Neural cell (in vitro differentiated cells): ENCODE results near the gene CAPZA2. TPM values are rescaled to one million over a fixed set of nuclear protein-coding genes. Genes with fewer than 3 reads are reported as not detected.

ENCODE experiments used
- H2AFZ ChIP-seq: fragments of 200-600, 300-800 bp; sonication (generic), shearing (Covaris generic); 2 replicates; pipeline ENCODE4 v1.6.0; 2014; ENCODE audit warnings: low read depth, mild to moderate bottlenecking, antibody characterized with exemption, low read length, moderate library complexity
- H3F3A ChIP-seq: fragments of 200-600 bp; shearing (Covaris generic); 2 replicates; pipeline ENCODE4 v1.6.1; 2016; ENCODE audit warnings: mild to moderate bottlenecking, moderate library complexity, mixed read lengths, antibody characterized with exemption, low read length; ENCODE audit not compliant: insufficient read depth, poor library complexity, severe bottlenecking
- H3K27ac ChIP-seq: fragments of 200-600, 300-800 bp; sonication (generic), shearing (Covaris generic); 2 replicates; pipeline ENCODE4 v1.5.1; 2014; ENCODE audit warnings: mild to moderate bottlenecking, low read length, moderate library complexity
- H3K27me3 ChIP-seq: fragments of 300-800, 200-600 bp; sonication (generic), shearing (Covaris generic); 2 replicates; pipeline ENCODE4 v1.6.0; 2014; ENCODE audit warnings: mild to moderate bottlenecking, low read depth, low read length, moderate library complexity; ENCODE audit not compliant: insufficient read depth
- H3K36me3 ChIP-seq: fragments of 300-800, 200-600 bp; sonication (generic), shearing (Covaris generic); 2 replicates; pipeline ENCODE4 v1.5.1; 2014; ENCODE audit warnings: mild to moderate bottlenecking, antibody characterized with exemption, low read length, moderate library complexity; ENCODE audit not compliant: insufficient read depth
- H3K4me2 ChIP-seq: fragments of 300-800, 200-600 bp; sonication (generic), shearing (Covaris generic); 2 replicates; pipeline ENCODE4 v1.6.0; 2014; ENCODE audit warnings: mild to moderate bottlenecking, low read length
- H3K4me3 ChIP-seq: fragments of 300-800, 200-600 bp; sonication (generic), shearing (Covaris generic); 2 replicates; pipeline ENCODE4 v1.5.1; 2014; ENCODE audit warnings: mild to moderate bottlenecking, low read length, moderate library complexity
- H3K79me2 ChIP-seq: fragments of 200-600 bp; shearing (Covaris generic); replicated peaks from 2 replicates; pipeline ENCODE4 v1.6.0; 2014; ENCODE audit warnings: mild to moderate bottlenecking, low read length, moderate library complexity; ENCODE audit not compliant: insufficient read depth
- H3K9ac ChIP-seq: fragments of 300-800, 200-600 bp; sonication (generic), shearing (Covaris generic); 2 replicates; pipeline ENCODE4 v1.6.1; 2016; ENCODE audit warnings: mild to moderate bottlenecking, low read length, mixed read lengths
- H3K9me2 ChIP-seq: fragments of 200-600 bp; shearing (Covaris generic); 2 replicates; pipeline ENCODE4 v1.6.1; 2016; ENCODE audit warnings: mild to moderate bottlenecking, low read length, mixed read lengths; ENCODE audit not compliant: insufficient read depth
- H3K9me3 ChIP-seq: fragments of 200-600, 300-800 bp; sonication (generic), shearing (Covaris generic); 2 replicates; pipeline ENCODE4 v1.6.1; 2016; ENCODE audit warnings: mild to moderate bottlenecking, mixed run types, low read length, moderate library complexity, mixed read lengths
- H4K20me1 ChIP-seq: fragments of 200-600 bp; shearing (Covaris generic); 2 replicates; pipeline ENCODE4 v1.6.1; 2016; ENCODE audit warnings: mild to moderate bottlenecking, mixed run types; ENCODE audit not compliant: insufficient read depth
- CTCF ChIP-seq: fragments of 450-650 bp; IDR thresholded peaks from 2 replicates; pipeline ENCODE4 v1.5.1; 2014; ENCODE audit warnings: antibody characterized with exemption, mild to moderate bottlenecking, moderate library complexity; ENCODE audit not compliant: poor library complexity, severe bottlenecking
- EP300 ChIP-seq: fragments of 450-650 bp; conservative IDR thresholded peaks from 2 replicates; pipeline ENCODE4 v1.6.1; 2014; ENCODE audit warnings: antibody characterized with exemption, mild to moderate bottlenecking, moderate library complexity; ENCODE audit not compliant: poor library complexity, severe bottlenecking
- EZH2 ChIP-seq: fragments of 200-600, 300-800 bp; shearing (Covaris generic), sonication (generic); IDR thresholded peaks from 2 replicates; pipeline ENCODE4 v1.6.1; 2014; ENCODE audit warnings: antibody characterized with exemption, low read length, borderline replicate concordance, mild to moderate bottlenecking; ENCODE audit not compliant: insufficient read depth, poor library complexity, severe bottlenecking
- MXI1 ChIP-seq: fragments of 450-650 bp; conservative IDR thresholded peaks from 2 replicates; pipeline ENCODE4 v1.6.1; 2014; ENCODE audit warnings: antibody characterized with exemption, mild to moderate bottlenecking; ENCODE audit not compliant: poor library complexity, severe bottlenecking
- POLR2AphosphoS5 ChIP-seq: IDR thresholded peaks from 2 replicates; pipeline ENCODE4 v1.6.1; 2012
- RAD21 ChIP-seq: fragments of 450-650 bp; conservative IDR thresholded peaks from 2 replicates; pipeline ENCODE4 v1.6.1; 2014; ENCODE audit warnings: antibody characterized with exemption, mild to moderate bottlenecking, moderate library complexity
- REST ChIP-seq: IDR thresholded peaks from 2 replicates; pipeline ENCODE4 v1.6.1; 2012; ENCODE audit warnings: borderline replicate concordance
- SMC3 ChIP-seq: fragments of 450-650 bp; conservative IDR thresholded peaks from 2 replicates; pipeline ENCODE4 v1.6.1; 2014; ENCODE audit warnings: antibody characterized with exemption, mild to moderate bottlenecking, moderate library complexity; ENCODE audit not compliant: poor library complexity
- TAF1 ChIP-seq: IDR thresholded peaks from 2 replicates; pipeline ENCODE4 v1.6.1; 2012; ENCODE audit warnings: low read depth
- polyA plus RNA-seq: library from polyadenylated mRNA; depleted of rRNA; stranded (reverse); fragments of >200 nt; gene quantifications from 2 replicates; pipeline ENCODE4 v1.2.3, GENCODE V29; 2014

Gene CAPZA2
- polyA plus RNA-seq, 1 donor from 2014 or later, result 191 TPM

DNA sequence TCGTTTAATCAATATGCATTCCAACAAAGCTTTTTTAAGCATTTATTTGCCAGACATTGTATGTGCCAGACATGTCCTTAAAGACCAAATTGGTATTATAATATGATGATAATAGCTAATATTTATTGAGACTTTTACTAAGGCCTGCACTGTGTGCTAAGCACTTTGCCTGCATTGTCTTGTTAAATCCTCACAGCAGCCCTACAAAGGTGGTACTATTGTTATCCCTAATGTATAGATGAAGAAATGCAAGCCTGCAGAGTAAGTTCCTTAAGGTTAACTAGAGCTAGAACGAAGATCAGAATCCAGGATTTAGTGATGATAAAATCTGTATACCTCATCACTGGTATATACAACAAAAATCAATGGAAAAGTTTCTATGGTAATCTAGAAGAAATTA is 5.3 kb upstream of the CAPZA2 start:
- Histone ChIP-seq H3K9ac (no peak overlapping the region), H3K9me2 (no peaks in the 10 kb centered on the region), H3K4me3 (no peak overlapping the region), H4K20me1 (no peaks in the 10 kb centered on the region), H3K9me3 (no peaks in the 10 kb centered on the region), H3K36me3 (no peaks in the 10 kb centered on the region), H3K27me3 (no peaks in the 10 kb centered on the region), H3K27ac (no peak overlapping the region), H3F3A (no peaks in the 10 kb centered on the region), H3K79me2 (no peaks in the 10 kb centered on the region), H3K4me2 (no peak overlapping the region), H2AFZ (no peak overlapping the region)
- TF ChIP-seq MXI1, result no peak
- no peak for TF ChIP-seq EZH2
- no peak for TF ChIP-seq RAD21
- TF ChIP-seq CTCF, result no peak
- TF ChIP-seq REST, result no peak
- no peak for TF ChIP-seq SMC3
- no peak for TF ChIP-seq EP300
- TF ChIP-seq TAF1, result no peak
- TF ChIP-seq POLR2AphosphoS5, result no peak

- TF ChIP-seq SMC3, result no peak
- TF ChIP-seq EP300, result no peak
- TF ChIP-seq REST, result no peak
- no peak for TF ChIP-seq RAD21
- no peak for TF ChIP-seq EZH2
- TF ChIP-seq TAF1, result no peak
- TF ChIP-seq POLR2AphosphoS5, result no peak
- TF ChIP-seq MXI1, result no peak
- no peak for TF ChIP-seq CTCF
- Histone ChIP-seq H3K9me2 (no peaks in the 10 kb centered on the region), H2AFZ (no peak overlapping the region), H3K27me3 (no peaks in the 10 kb centered on the region), H3K9ac (no peak overlapping the region), H3K27ac (no peak overlapping the region), H3K4me3 (no peak overlapping the region), H4K20me1 (no peaks in the 10 kb centered on the region), H3K79me2 (peaks cover 13% of the 10 kb centered on the region), H3K9me3 (no peaks in the 10 kb centered on the region), H3K4me2 (no peak overlapping the region), H3F3A (peaks cover 3% of the 10 kb centered on the region), H3K36me3 (no peaks in the 10 kb centered on the region)
Observed at GRCh38 chr7:116859323-116859722, 3.1 kb upstream of the CAPZA2 start.
